ENCODE measurements around the gene B3GNT3. TPM values are rescaled to one million over a fixed set of nuclear protein-coding genes. Genes with fewer than 3 reads are reported as not detected.

B3GNT3 gene
- total and polyA plus RNA-seq, 9 of the 15 experiments (the other 6 are each of a cell fraction or from before 2014, with no cell fraction given): 0.06 to 0.11 (median 0.07) TPM; not detected in 6

DNA sequence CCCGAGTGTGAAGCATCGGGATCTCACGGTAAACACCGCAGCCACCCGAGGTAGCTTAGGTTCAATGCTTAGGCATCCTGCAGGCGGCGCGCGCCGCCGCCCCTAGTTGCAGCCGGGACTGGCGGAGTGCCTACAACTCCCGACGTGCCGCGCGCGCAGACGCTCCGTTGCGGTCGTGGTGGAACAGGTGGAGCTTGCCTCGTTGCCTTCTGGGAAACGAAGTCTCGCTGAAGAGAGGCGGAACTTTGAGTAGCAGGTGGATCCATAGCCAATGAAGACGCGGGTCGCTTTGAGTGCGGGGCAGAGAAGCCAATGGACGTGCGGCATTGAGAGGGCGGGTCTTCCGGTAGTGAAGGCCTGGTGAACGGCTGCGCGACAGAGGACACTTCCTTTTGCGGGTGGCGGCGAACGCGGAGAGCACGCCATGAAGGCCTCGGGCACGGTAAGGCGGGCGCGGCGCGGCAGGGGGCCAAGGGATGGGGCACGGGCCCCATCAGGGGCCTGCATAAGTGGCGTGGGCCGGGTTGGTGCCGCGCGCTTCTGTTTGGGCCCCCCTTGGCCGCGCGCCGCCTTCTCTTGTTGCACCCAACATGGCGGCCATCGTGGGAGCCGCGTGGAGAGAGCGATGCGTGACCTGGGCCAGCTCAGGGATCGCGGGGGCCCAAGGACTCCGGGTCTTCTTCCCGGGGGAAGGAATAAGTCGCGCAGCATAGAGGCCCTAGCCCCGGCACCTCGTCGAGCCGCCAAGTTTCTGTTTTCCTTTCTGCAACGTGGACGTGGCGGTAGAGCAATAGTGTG is 64.8 kb downstream of the B3GNT3 start, which contains the start of gene RPL18A (continued):
- TF ChIP-seq MYNN (IDR thresholded peaks at IDR 0.05) (no peak), MYNN (CRISPR knock-in tag; IDR thresholded peaks at IDR 0.05) (no peak), TEAD4 (IDR thresholded peaks at IDR 0.05; ENCODE audit: low read length) (peak; percentile 34; the same call in 1 of the 2 replicates), TEAD4 (CRISPR knock-in tag; IDR thresholded peaks at IDR 0.05; ENCODE audit: borderline replicate concordance) (no peak), SMARCA5 (IDR thresholded peaks at IDR 0.05) (no peak), BDP1 (IDR thresholded peaks at IDR 0.05; ENCODE audit: insufficient read depth, insufficient read length) (no peak), ZNF507 (tag; conservative IDR thresholded peaks at IDR 0.05) (no peak), ZNF184 (CRISPR knock-in tag; IDR thresholded peaks at IDR 0.05) (no peak), OTX1 (CRISPR knock-in tag; IDR thresholded peaks at IDR 0.05) (peak; percentile 64; the same call in 1 of the 2 replicates), NFE2L1 (tag; IDR thresholded peaks at IDR 0.05; ENCODE audit: borderline replicate concordance, low read depth) (no peak), XRCC5 (IDR thresholded peaks at IDR 0.05; ENCODE audit: low read depth, low read length) (peak; percentile 77; the same call in 1 of the 2 replicates), RBM39 (optimal IDR thresholded peaks at IDR 0.05; ENCODE audit: low read depth, low read length) (no peak), SPI1 (IDR thresholded peaks at IDR 0.05; ENCODE audit: borderline replicate concordance, low read depth, low read length) (peak; percentile 71; the same call in 1 of the 2 replicates), ZNF717 (CRISPR knock-in tag; IDR thresholded peaks at IDR 0.05) (no peak), ZNF175 (CRISPR knock-in tag; IDR thresholded peaks at IDR 0.05; ENCODE audit: low read depth) (no peak), ZFPM2 (CRISPR knock-in tag; IDR thresholded peaks at IDR 0.05) (no peak), SIN3A (IDR thresholded peaks at IDR 0.05; ENCODE audit: borderline replicate concordance in 2 of 2, control insufficient read depth in 1 of 2, low read depth in 2 of 2, low read length in 2 of 2) (peak in 1 of 2 experiments; percentile 65; a peak in 1 of 4 replicates), HDGF (IDR thresholded peaks at IDR 0.05) (no peak)
- TF ChIP-seq, protein P1, sequence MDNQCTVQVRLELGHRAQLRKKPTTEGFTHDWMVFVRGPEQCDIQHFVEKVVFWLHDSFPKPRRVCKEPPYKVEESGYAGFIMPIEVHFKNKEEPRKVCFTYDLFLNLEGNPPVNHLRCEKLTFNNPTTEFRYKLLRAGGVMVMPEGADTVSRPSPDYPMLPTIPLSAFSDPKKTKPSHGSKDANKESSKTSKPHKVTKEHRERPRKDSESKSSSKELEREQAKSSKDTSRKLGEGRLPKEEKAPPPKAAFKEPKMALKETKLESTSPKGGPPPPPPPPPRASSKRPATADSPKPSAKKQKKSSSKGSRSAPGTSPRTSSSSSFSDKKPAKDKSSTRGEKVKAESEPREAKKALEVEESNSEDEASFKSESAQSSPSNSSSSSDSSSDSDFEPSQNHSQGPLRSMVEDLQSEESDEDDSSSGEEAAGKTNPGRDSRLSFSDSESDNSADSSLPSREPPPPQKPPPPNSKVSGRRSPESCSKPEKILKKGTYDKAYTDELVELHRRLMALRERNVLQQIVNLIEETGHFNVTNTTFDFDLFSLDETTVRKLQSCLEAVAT (IDR thresholded peaks at IDR 0.05): peak in 1 of 2 experiments; percentile 53; a peak in 3 of 4 replicates
- TF ChIP-seq, protein P2, sequence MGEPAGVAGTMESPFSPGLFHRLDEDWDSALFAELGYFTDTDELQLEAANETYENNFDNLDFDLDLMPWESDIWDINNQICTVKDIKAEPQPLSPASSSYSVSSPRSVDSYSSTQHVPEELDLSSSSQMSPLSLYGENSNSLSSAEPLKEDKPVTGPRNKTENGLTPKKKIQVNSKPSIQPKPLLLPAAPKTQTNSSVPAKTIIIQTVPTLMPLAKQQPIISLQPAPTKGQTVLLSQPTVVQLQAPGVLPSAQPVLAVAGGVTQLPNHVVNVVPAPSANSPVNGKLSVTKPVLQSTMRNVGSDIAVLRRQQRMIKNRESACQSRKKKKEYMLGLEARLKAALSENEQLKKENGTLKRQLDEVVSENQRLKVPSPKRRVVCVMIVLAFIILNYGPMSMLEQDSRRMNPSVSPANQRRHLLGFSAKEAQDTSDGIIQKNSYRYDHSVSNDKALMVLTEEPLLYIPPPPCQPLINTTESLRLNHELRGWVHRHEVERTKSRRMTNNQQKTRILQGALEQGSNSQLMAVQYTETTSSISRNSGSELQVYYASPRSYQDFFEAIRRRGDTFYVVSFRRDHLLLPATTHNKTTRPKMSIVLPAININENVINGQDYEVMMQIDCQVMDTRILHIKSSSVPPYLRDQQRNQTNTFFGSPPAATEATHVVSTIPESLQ (CRISPR knock-in tag; IDR thresholded peaks at IDR 0.05): no peak
- TF ChIP-seq, protein P3, sequence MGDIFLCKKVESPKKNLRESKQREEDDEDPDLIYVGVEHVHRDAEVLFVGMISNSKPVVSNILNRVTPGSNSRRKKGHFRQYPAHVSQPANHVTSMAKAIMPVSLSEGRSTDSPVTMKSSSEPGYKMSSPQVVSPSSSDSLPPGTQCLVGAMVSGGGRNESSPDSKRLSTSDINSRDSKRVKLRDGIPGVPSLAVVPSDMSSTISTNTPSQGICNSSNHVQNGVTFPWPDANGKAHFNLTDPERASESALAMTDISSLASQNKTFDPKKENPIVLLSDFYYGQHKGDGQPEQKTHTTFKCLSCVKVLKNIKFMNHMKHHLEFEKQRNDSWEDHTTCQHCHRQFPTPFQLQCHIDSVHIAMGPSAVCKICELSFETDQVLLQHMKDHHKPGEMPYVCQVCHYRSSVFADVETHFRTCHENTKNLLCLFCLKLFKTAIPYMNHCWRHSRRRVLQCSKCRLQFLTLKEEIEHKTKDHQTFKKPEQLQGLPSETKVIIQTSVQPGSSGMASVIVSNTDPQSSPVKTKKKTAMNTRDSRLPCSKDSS (IDR thresholded peaks at IDR 0.05; ENCODE audit: low read depth, partially characterized antibody): no peak
- TF ChIP-seq, protein P4, sequence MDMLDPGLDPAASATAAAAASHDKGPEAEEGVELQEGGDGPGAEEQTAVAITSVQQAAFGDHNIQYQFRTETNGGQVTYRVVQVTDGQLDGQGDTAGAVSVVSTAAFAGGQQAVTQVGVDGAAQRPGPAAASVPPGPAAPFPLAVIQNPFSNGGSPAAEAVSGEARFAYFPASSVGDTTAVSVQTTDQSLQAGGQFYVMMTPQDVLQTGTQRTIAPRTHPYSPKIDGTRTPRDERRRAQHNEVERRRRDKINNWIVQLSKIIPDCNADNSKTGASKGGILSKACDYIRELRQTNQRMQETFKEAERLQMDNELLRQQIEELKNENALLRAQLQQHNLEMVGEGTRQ (CRISPR knock-in tag; IDR thresholded peaks at IDR 0.05): no peak

All from K562 (cell line).